K562 (cell line): ENCODE data around the gene DMRT2. TPM values are rescaled to one million over a fixed set of nuclear protein-coding genes. Genes with fewer than 3 reads are reported as not detected.

Experiments used
- ATAC-seq: fragments of 200-7000 bp; cut with Tn5 transposase; 3 replicates; pipeline ENCODE4 v1.9.1; 2020; ENCODE audit warnings: moderate library complexity
- BruUV-seq: library from RNA; stranded (reverse); fragments of 400-500 nt; replicated peaks from 2 replicates; lab custom pipeline; 2021; lab: Mats Ljungman, UMichigan
- CTCF ChIA-PET: fragments of 300-600 bp; formaldehyde crosslinking; extraction: SDS; loops from one replicate; lab custom pipeline; 2021; ENCODE audit warnings: low intra/inter-chr PET ratio; lab: Yijun Ruan, JAX
- POLR2A ChIA-PET: fragments of 300-600, 350-650 bp; sonication (Branson Sonifier 250); formaldehyde crosslinking; extraction: SDS; loops from one replicate; lab custom pipeline; 2021; ENCODE audit warnings: antibody characterized with exemption, inconsistent platforms; lab: Yijun Ruan, JAX
- DNase-seq, 4 experiments: peaks; one replicate each; pipeline versions ENCODE4 v3.0.0 to v3.0.0-alpha.2; 2011 to 2018; ENCODE audit warnings: low spot score in 3 of 4, mixed read lengths in 3 of 4; ENCODE audit errors: extremely low read depth in 1 of 4
- FAIRE-seq: peaks from 2 replicates; lab custom pipeline; 2011; peaks lifted over from hg19 to GRCh38; lab: Jason Lieb, UNC
- H2AFZ ChIP-seq: 2 replicates; pipeline ENCODE4 v1.6.0; 2011; ENCODE audit warnings: low read depth, low read length, control low read depth, inconsistent platforms
- H3K27ac ChIP-seq: fragments of 200-600 bp; 3 replicates; pipeline ENCODE4 v1.8.0; 2011; ENCODE audit warnings: low read depth, mild to moderate bottlenecking, control low read depth, inconsistent platforms, low read length, moderate library complexity, mixed read lengths; ENCODE audit errors: extremely low read depth
- H3K27me3 ChIP-seq, 2 experiments: fragments of 300-600 bp in 1 of 2; 2 replicates in 1 of 2; 3 replicates in 1 of 2; pipeline versions ENCODE4 v1.6.0 to v1.8.0; 2011; ENCODE audit warnings: inconsistent platforms in 2 of 2, low read length in 2 of 2, mild to moderate bottlenecking in 1 of 2, mixed read lengths in 1 of 2, moderate library complexity in 1 of 2; ENCODE audit not compliant: control insufficient read depth in 2 of 2, insufficient read depth in 2 of 2
- H3K36me3 ChIP-seq: fragments of 300-600 bp; 3 replicates; pipeline ENCODE4 v1.8.0; 2011; ENCODE audit warnings: mild to moderate bottlenecking, low read length, inconsistent platforms; ENCODE audit not compliant: control insufficient read depth, insufficient read depth
- H3K4me1 ChIP-seq, 2 experiments: fragments of 200-600 bp in 1 of 2; replicated peaks in 1 of 2; 2 replicates in 1 of 2; 3 replicates in 1 of 2; pipeline versions ENCODE4 v1.5.1 to v1.8.0; 2011; ENCODE audit warnings: inconsistent platforms in 2 of 2, low read length in 2 of 2, mild to moderate bottlenecking in 1 of 2, mixed read lengths in 1 of 2, moderate library complexity in 1 of 2; ENCODE audit not compliant: control insufficient read depth in 2 of 2, insufficient read depth in 2 of 2
- H3K4me2 ChIP-seq: 2 replicates; pipeline ENCODE4 v1.6.1; 2011; ENCODE audit warnings: low read length, control low read depth, inconsistent platforms, mixed read lengths; ENCODE audit not compliant: insufficient read depth
- H3K4me3 ChIP-seq: fragments of 200-600 bp; sonication (generic), shearing (Covaris generic); 2 replicates; pipeline ENCODE4 v1.5.1; 2016; ENCODE audit warnings: control low read depth, inconsistent platforms
- H3K79me2 ChIP-seq: fragments of 200-600 bp; 3 replicates; pipeline ENCODE4 v1.8.0; 2011; ENCODE audit warnings: low read length, inconsistent platforms; ENCODE audit not compliant: control insufficient read depth, insufficient read depth
- H3K9ac ChIP-seq, 2 experiments: 2 replicates each; pipeline versions ENCODE4 v1.6.0 to v1.6.1; 2011; ENCODE audit warnings: low read depth in 2 of 2, low read length in 2 of 2, control low read depth in 1 of 2, inconsistent platforms in 1 of 2, mild to moderate bottlenecking in 1 of 2, mixed read lengths in 1 of 2; ENCODE audit not compliant: insufficient read depth in 1 of 2
- H3K9me1 ChIP-seq: one replicate; pipeline ENCODE4 v1.6.0; 2011; ENCODE audit warnings: inconsistent platforms, mild to moderate bottlenecking, low read length, moderate library complexity; ENCODE audit not compliant: control insufficient read depth, insufficient read depth
- H3K9me3 ChIP-seq: replicated peaks from 2 replicates; pipeline ENCODE4 v1.5.1; 2011; ENCODE audit warnings: low read depth, low read length, inconsistent platforms; ENCODE audit not compliant: control insufficient read depth, insufficient read depth
- H4K20me1 ChIP-seq: replicated peaks from 2 replicates; pipeline ENCODE4 v1.6.1; 2011; ENCODE audit warnings: low read length, inconsistent platforms, mixed read lengths; ENCODE audit not compliant: control insufficient read depth, insufficient read depth
- BRD4 ChIP-seq: fragments of 200-600 bp; sonication (generic); IDR thresholded peaks from 2 replicates; pipeline ENCODE4 v1.6.1; 2017; ENCODE audit warnings: inconsistent platforms
- ELF2 ChIP-seq: fragments of 250-450 bp; sonication (Bioruptor Pico); IDR thresholded peaks from 2 replicates; pipeline ENCODE4 v1.5.0; 2021; ENCODE audit warnings: mild to moderate bottlenecking
- FOXJ2 ChIP-seq: fragments of 200-800 bp; sonication (Bioruptor generic); IDR thresholded peaks from 2 replicates; pipeline ENCODE4 v1.6.1; 2016; ENCODE audit warnings: missing genetic modification characterization, missing compliant biosample characterization
- HMG20A ChIP-seq: fragments of 450-650 bp; formaldehyde crosslinking; conservative IDR thresholded peaks from 2 replicates; pipeline ENCODE4 v1.4.0; 2020; ENCODE audit warnings: mild to moderate bottlenecking, mixed read lengths
- MECOM ChIP-seq: fragments of 250-450 bp; sonication (Bioruptor Pico); IDR thresholded peaks from 2 replicates; pipeline ENCODE4 v1.8.0; 2022; ENCODE audit warnings: inconsistent platforms
- MTA3 ChIP-seq: fragments of 450-650 bp; formaldehyde crosslinking; IDR thresholded peaks from 2 replicates; pipeline ENCODE4 v1.6.1; 2017; ENCODE audit warnings: mild to moderate bottlenecking, borderline replicate concordance
- NFXL1 ChIP-seq: fragments of 450-650 bp; formaldehyde crosslinking; IDR thresholded peaks from 2 replicates; pipeline ENCODE4 v1.4.0; 2021; ENCODE audit warnings: mild to moderate bottlenecking
- POLR2B ChIP-seq: fragments of 450-650 bp; IDR thresholded peaks from 2 replicates; pipeline ENCODE4 v1.6.1; 2018; ENCODE audit warnings: low read depth; ENCODE audit not compliant: partially characterized antibody
- POLR3A ChIP-seq: IDR thresholded peaks from 2 replicates; pipeline ENCODE4 v1.6.1; 2011; ENCODE audit warnings: borderline replicate concordance, mild to moderate bottlenecking, moderate library complexity; ENCODE audit not compliant: insufficient read length, insufficient read depth; ENCODE audit errors: extremely low read depth
- RCOR1 ChIP-seq, 2 experiments: IDR thresholded peaks; 2 replicates each; pipeline ENCODE4 v1.6.1; 2012; ENCODE audit warnings: low read depth in 2 of 2, low read length in 2 of 2, borderline replicate concordance in 1 of 2, improper control_type of control experiment in 1 of 2
- SMAD1 ChIP-seq: fragments of 150-350 bp; IDR thresholded peaks from 2 replicates; pipeline ENCODE4 v1.6.1; 2014; ENCODE audit warnings: low read length, low read depth; ENCODE audit not compliant: partially characterized antibody
- SMARCB1 ChIP-seq: IDR thresholded peaks from 2 replicates; pipeline ENCODE4 v1.6.1; 2011; ENCODE audit warnings: improper control_type of control experiment, low read depth; ENCODE audit not compliant: insufficient read length
- STAT5B ChIP-seq: fragments of 250-450 bp; sonication (Bioruptor Pico); IDR thresholded peaks from 2 replicates; pipeline ENCODE4 v1.8.0; 2021; ENCODE audit warnings: mild to moderate bottlenecking, inconsistent platforms
- XRCC3 ChIP-seq: fragments of 450-650 bp; IDR thresholded peaks from 2 replicates; pipeline ENCODE4 v1.6.1; 2017; ENCODE audit warnings: mild to moderate bottlenecking, moderate library complexity
- ZNF431 ChIP-seq: sonication (generic); formaldehyde crosslinking; IDR thresholded peaks from 2 replicates; pipeline ENCODE4 v1.8.0; 2022; ENCODE audit warnings: mild to moderate bottlenecking, missing genetic modification reagents
- ZNF551 ChIP-seq: fragments of 250-450 bp; sonication (Bioruptor Pico); IDR thresholded peaks from 2 replicates; pipeline ENCODE4 v1.5.0; 2021; ENCODE audit warnings: mild to moderate bottlenecking, moderate library complexity
- in situ Hi-C: fragments of 300-500 bp; cut with MboI; formaldehyde crosslinking; loops from 4 replicates; pipeline ENCODE4 v1.15.0; 2018; ENCODE audit warnings: inconsistent platforms, mixed read lengths
- intact Hi-C: fragments of 100-400 bp; cut with micrococcal nuclease; formaldehyde crosslinking; loops from 2 replicates; pipeline ENCODE4 v1.14.2; 2022
- polyA plus RNA-seq, 8 experiments: library from polyadenylated mRNA; depleted of rRNA in 4 of 8; stranded (reverse) in 5 of 8; unstranded in 3 of 8; fragments of >200 nt; fragmentation: Nextera tagmentation in 2 of 8; fragmentation: Illumina TruSeq in 1 of 8; extraction: Ambion mirVana in 2 of 8; extraction: Trizol in 1 of 8; gene quantifications; 2 replicates each; pipeline versions ENCODE4 v1.2.1 to v1.2.3, GENCODE V29; 2011 to 2014; ENCODE audit warnings: inconsistent platforms in 1 of 8, missing spikeins in 1 of 8
- total RNA-seq, 7 experiments: library from RNA; depleted of rRNA in 6 of 7; stranded (reverse); fragments of >200 nt in 6 of 7; fragmentation: Illumina TruSeq in 2 of 7; extraction: Trizol in 2 of 7; gene quantifications; 2 replicates each; pipeline versions ENCODE4 v1.2.1 to v1.2.3, GENCODE V29; 2011 to 2021; ENCODE audit warnings: low replicate concordance in 1 of 7
- TF ChIP-seq, protein P1 (sequence below): fragments of 450-650 bp; formaldehyde crosslinking; IDR thresholded peaks from 2 replicates; pipeline ENCODE4 v1.4.0; 2022; ENCODE audit warnings: missing genetic modification characterization
- TF ChIP-seq, protein P2 (sequence below): fragments of 450-650 bp; IDR thresholded peaks from 2 replicates; pipeline ENCODE4 v1.7.0; 2016; ENCODE audit warnings: borderline replicate concordance

Gene DMRT2
- total and polyA plus RNA-seq, 9 of the 15 experiments (the other 6 are each of a cell fraction or from before 2014, with no cell fraction given): not detected

DNA sequence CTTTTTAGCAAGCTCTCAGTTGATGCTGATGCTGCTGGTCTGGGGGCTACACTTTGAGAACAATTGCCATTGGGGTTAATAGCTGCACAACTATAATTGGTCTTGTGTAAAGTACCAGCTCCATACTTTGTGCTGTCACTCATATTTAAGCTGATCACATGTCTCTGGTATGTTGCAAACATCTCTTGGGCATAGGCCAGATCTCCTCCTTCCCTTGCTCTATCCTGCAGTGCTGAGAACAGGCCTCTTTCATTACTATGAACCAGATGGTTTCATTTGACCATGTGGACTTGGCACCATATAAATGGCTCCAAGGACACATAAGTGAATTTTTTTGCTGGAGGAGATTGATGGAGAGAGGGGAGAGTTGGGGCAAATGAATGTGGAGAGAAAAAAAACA lies 48.4 kb downstream of the DMRT2 start:
- no peaks in the 10 kb centered on the region for H4K20me1 ChIP-seq
- ATAC-seq (no peak), FAIRE-seq (no peak), DNase-seq (no peak)
- TF ChIP-seq RCOR1 (IDR thresholded peaks at IDR 0.05; ENCODE audit: borderline replicate concordance in 1 of 2, low read depth in 2 of 2, low read length in 2 of 2): no peak
- TF ChIP-seq MTA3: no peak
- no peak for TF ChIP-seq HMG20A (CRISPR knock-in tag)
- TF ChIP-seq ZNF431: no peak
- TF ChIP-seq ZNF551 (CRISPR knock-in tag): no peak
- no peak for TF ChIP-seq NFXL1 (CRISPR knock-in tag)
- no peak for TF ChIP-seq FOXJ2 (tag)
- no peak for TF ChIP-seq XRCC3
- TF ChIP-seq MECOM (CRISPR knock-in tag): no peak
- no peak for TF ChIP-seq SMAD1
- TF ChIP-seq POLR2B: no peak
- TF ChIP-seq, protein P1, sequence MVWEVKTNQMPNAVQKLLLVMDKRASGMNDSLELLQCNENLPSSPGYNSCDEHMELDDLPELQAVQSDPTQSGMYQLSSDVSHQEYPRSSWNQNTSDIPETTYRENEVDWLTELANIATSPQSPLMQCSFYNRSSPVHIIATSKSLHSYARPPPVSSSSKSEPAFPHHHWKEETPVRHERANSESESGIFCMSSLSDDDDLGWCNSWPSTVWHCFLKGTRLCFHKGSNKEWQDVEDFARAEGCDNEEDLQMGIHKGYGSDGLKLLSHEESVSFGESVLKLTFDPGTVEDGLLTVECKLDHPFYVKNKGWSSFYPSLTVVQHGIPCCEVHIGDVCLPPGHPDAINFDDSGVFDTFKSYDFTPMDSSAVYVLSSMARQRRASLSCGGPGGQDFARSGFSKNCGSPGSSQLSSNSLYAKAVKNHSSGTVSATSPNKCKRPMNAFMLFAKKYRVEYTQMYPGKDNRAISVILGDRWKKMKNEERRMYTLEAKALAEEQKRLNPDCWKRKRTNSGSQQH (CRISPR knock-in tag): no peak
- TF ChIP-seq STAT5B (CRISPR knock-in tag): no peak
- TF ChIP-seq ELF2 (CRISPR knock-in tag): no peak
- TF ChIP-seq, protein P2, sequence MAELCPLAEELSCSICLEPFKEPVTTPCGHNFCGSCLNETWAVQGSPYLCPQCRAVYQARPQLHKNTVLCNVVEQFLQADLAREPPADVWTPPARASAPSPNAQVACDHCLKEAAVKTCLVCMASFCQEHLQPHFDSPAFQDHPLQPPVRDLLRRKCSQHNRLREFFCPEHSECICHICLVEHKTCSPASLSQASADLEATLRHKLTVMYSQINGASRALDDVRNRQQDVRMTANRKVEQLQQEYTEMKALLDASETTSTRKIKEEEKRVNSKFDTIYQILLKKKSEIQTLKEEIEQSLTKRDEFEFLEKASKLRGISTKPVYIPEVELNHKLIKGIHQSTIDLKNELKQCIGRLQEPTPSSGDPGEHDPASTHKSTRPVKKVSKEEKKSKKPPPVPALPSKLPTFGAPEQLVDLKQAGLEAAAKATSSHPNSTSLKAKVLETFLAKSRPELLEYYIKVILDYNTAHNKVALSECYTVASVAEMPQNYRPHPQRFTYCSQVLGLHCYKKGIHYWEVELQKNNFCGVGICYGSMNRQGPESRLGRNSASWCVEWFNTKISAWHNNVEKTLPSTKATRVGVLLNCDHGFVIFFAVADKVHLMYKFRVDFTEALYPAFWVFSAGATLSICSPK: no peak
- no peak for TF ChIP-seq SMARCB1
- no peak for TF ChIP-seq POLR3A
- no peak for TF ChIP-seq BRD4
- no peak overlapping the region for H3K4me3 ChIP-seq
- in situ Hi-C loops: no loop called here
- H3K4me2 ChIP-seq: no peak overlapping the region
- H3K79me2 ChIP-seq: no peaks in the 10 kb centered on the region
- intact Hi-C loops: no loop called here
- POLR2A ChIA-PET: no interaction called here
- CTCF ChIA-PET: no interaction called here
- BruUV-seq: no TSS peak
- H3K27me3 ChIP-seq: no peaks in the 10 kb centered on the region
- no peaks in the 10 kb centered on the region for H3K4me1 ChIP-seq
- H3K27ac ChIP-seq: no peak overlapping the region
- H3K9me3 ChIP-seq: no peaks in the 10 kb centered on the region
- H3K9me1 ChIP-seq: no peaks in the 10 kb centered on the region
- H3K9ac ChIP-seq: no peak overlapping the region
- no peak overlapping the region for H2AFZ ChIP-seq
- H3K36me3 ChIP-seq: no peaks in the 10 kb centered on the region
